IPS DF 19.7 (cell line): ENCODE results near the gene OR5H1.
"Not testable (repeated sequence)": the region's sequence is repeated elsewhere in the genome, so short reads cannot be mapped to it uniquely, and the experiment has no call there.

ENCODE experiments used
- DNase-seq: peaks from one replicate; pipeline ENCODE4 v3.0.0-alpha.2; 2013; ENCODE audit warnings: low read depth, low spot score

Gene OR5H1

GRCh38 chr3:98130421-98130820, at the start of gene OR5H1:
OR5H1 (plus strand) TSS chr3:98130721; CDS start chr3:98132698, 1,977 bp downstream.
- DNase-seq: no peak

GRCh38 chr3:98086873-98087272, 43.6 kb upstream of the OR5H1 start, which contains the start of gene OR5AC2:
OR5AC2 (plus strand) TSS chr3:98087173; CDS start chr3:98087173, 0 bp downstream.
- DNase-seq: no peak

DNA sequence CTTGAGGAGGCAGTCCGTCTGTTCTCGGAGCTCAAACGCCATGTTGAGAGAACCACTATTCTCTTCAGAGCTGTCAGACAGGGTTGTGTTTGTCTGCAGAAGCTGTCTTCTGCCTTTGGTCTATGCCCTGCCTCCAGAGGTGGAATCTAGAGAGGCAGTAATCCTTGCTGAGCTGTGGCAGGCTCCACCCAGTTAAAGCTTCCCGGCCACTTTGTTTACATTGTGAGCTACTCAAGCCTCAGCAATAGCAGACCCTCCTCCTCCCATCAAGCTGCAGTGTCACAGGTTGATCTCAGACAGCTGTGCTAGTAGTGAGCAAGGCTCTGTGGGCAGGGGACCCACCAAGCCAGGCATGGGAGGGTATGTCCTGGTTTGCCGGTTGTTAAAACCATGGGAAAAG, 34.6 kb upstream of the OR5H1 start:
- no peak for DNase-seq

DNA sequence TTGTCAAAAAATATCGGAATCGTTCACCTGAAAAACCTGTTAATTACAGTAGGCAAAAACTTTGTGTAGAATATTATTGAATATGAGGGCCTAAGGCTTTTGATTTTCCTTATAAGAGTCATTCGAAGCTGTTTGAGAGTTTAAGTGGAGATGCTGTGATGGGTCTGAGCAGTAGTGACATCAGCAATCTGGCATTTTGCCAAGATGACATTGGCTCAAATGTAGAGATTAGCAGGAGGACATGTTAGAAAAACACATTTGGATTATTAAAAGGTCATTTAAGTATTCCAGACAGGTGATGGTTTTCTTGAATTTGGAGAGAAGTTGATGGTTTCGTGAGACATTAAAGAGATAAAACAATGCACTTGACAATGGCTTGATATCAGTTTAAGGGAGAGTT, 30.7 kb upstream of the OR5H1 start:
- no peak for DNase-seq

- no peak for DNase-seq
Observed at GRCh38 chr3:98108162-98108561, 22.4 kb upstream of the OR5H1 start.

DNA sequence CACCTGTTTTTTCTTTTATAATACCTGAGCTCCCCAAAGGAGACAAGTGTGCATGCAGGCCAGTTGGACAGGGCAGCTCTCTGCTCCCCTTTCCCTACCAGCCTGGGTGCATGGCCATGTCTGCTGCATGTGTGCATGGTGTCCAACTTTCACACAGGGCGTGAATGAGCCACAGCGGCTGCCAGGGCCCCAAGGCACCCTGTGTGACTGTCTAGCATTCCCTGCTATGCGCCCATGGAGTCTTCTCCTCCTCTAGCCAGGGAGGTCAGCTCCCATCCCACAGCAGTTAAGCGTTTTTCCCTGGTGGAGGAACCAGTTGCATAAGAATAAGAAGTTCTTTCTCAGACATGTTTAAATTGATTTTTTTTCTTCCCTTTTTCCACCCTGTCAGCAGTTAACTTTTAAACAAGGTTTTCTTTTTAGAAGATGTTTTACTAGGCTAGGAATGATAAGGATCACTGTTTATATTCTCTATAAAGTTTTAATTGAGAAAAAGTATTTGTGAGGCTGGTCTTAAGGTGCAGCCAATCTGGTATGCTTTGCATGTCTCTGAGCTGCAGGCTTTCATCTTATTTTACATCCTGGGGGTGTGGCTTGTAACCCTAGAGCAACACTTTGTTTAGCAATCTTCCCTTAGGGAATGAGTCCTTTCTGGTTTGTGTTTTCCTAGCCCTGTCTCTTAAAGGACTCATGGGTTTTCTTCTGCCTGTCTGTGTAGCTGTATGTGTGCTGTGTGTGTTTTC, 20.5 kb upstream of the OR5H1 start:
- no peak for DNase-seq

- no peak for DNase-seq
Observed at GRCh38 chr3:98110550-98110908, 20.0 kb upstream of the OR5H1 start.

DNA sequence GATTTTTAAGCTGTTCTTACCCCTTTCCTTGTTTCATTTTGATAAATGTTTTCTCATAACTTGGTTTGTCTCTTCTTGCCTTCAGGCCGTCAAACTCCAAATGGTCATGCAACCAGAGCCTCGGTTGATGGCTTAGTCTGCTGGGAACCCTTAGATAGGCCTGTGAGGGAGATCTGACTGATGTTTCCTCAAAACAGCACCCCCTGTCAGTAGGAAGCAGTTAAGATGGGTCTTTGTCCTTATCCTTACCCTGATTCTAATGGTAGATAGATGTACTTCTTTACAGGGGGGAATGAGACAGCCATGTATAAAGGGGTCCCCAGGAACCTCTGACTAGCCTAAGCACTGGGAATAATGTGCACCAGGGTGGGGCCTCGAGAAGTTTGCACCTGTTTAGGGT, 16.3 kb upstream of the OR5H1 start:
- DNase-seq: no peak

GRCh38 chr3:98115717-98116116, 14.8 kb upstream of the OR5H1 start:
- no peak for DNase-seq

- DNase-seq: no peak
Observed at GRCh38 chr3:98136631-98137030, 6.1 kb downstream of the OR5H1 start.

GRCh38 chr3:98137826-98138557, 7.5 kb downstream of the OR5H1 start:
- DNase-seq: not testable (repeated sequence)

- DNase-seq: no peak
Observed at GRCh38 chr3:98140531-98140930, 10.0 kb downstream of the OR5H1 start.

DNA sequence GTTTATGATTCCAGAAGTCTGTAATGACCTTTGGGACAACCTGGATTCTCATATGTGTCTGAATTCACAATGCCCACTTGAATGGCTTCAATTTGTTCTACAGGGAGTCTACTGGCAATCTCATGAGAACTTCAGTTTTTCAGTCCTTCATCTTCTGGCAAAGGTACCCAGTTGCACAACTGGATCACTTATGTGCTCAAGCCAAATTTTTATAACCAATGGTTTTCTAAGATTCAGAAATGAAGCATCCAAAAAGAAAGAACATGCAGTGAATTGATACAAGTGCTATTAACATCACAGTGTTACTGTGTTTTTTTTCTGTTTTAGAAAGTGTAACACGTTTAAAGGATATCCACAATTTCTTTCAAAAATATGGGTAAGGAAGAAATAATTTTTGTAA, 16.7 kb downstream of the OR5H1 start, which contains the start of gene OR5H14:
TSS of gene OR5H14 (plus strand) at position 301 of the 400 bp plus-strand sequence. CDS start 1,907 bp downstream, outside the sequence.
- no peak for DNase-seq

DNA sequence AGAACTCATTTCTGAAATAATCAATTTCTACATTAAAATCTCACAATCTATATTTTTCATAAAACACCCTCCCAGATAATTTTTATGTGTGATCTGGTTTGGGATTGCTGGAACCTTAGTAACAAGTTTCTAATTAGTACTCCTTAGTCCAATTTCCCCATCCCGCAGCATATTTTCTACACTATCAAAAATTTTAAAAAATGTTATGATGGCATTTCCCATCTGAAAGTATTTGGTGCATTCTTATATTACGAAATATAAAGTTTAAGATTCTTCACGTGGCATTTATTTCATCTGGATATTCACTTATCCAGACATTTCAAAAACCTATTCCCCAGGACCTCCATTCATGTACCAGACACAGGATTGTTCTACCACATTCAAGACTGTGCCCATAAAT, 18.2 kb downstream of the OR5H1 start:
- DNase-seq: no peak

DNA sequence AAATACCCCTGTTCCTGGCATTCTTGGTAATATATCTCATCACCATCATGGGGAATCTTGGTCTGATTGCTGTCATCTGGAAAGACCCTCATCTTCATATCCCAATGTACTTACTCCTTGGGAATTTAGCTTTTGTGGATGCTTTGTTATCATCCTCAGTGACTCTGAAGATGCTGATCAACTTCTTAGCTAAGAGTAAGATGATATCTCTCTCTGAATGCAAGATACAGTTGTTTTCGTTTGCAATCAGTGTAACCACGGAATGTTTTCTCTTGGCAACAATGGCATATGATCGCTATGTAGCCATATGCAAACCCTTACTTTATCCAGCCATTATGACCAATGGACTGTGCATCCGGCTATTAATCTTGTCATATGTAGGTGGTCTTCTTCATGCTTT, 18.9 kb downstream of the OR5H1 start:
- not testable (repeated sequence) for DNase-seq

DNA sequence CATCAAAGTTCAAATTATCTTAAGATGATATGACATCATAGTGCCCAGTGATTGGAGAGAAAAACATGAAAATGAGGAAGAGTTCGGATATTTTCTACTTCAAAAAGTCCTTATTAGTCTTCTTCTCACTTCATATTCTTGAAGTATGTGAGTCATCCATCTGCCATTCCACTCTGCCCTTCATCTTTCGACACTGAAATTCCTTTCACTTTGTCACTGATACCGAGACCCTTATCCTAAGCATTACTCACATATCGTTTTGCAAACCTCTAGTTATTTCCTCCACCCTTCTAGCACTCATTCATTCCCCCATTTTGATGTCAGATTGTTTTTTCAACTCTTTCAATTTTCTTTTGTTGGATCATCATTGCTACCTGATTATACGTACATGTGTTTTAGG, 20.7 kb downstream of the OR5H1 start:
- DNase-seq: no peak

GRCh38 chr3:98166396-98166795, 35.9 kb downstream of the OR5H1 start, which contains the start of gene OR5H15:
OR5H15 (plus strand) TSS chr3:98166696; CDS start chr3:98168700, 2,004 bp downstream.
- no peak for DNase-seq

- DNase-seq: no peak
Observed at GRCh38 chr3:98171071-98171470, 40.5 kb downstream of the OR5H1 start.

DNA sequence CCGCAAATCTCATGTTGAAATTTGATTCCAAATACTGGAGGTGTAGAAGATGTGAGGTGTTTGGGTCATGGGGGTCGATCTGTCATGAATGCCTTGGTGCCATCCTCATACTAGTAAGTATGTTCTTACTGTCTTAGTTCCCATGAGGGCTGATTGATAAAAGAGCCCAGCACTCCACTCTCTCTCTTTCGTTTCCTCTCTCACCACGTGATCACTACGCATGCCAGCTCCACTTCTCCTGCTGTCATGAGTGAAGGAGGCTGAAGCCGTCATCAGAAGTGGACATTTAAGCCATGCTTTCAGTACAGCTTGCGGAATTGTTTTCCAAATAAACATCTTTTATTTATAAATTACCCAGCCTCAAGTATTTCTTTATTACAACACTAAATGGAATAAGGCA, 42.1 kb downstream of the OR5H1 start:
- no peak for DNase-seq

DNA sequence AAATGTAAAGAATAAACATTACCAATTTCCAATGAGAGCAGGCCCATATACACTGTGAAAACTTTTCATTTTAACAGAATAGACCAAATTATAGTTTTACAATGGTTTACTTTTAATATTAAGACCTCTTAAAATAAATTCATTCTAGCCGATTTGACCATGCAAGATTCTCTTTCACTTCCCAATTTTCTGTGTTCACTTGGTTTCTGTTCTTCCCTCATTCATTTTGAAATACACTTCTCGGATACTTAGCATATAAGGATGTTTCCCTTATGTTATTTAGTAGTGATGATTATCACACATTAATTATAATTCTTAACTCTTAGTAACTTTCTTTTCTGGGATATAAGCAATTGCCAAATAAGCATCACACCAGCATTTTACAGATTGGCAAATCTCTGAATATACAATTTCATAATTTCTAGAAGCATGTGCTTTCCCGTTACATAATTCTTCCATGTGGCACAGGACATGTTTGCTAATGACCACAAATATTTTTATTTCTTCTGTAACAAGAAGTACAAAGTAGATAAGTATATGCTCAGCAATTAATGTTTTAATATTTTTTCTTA, 49.9 kb downstream of the OR5H1 start:
- DNase-seq: no peak

DNA sequence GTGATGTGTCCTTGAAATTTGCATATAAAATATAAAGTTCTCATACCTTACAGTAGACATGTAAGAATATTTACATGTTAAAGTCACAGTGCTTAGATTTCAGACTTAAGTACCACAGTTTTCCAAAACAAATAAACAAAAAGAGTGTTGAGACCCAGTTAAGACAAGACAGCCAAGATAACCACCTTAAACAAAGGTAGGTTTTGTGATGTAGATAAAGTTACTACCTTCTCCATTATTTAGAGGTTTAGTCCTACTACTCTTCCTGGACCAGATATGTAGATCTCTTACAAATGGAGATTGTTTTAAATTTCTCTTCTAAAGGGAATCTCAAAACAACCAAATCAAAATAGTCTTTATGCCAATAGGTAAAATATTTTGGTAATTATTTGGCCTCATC, 51.7 kb downstream of the OR5H1 start:
- DNase-seq: no peak

GRCh38 chr3:98185180-98185579, 54.7 kb downstream of the OR5H1 start:
- DNase-seq: no peak
